Loucy (cell line): Measurements from ENCODE around the gene RNF182.
"Not testable (repeated sequence)": the region's sequence is repeated elsewhere in the genome, so short reads cannot be mapped to it uniquely, and the experiment has no call there.

Experiments
- H2AFZ ChIP-seq: fragments of 200-600 bp; sonication (generic); 2 replicates; pipeline ENCODE4 v1.6.0; 2016; ENCODE audit warnings: antibody characterized with exemption, mild to moderate bottlenecking, low read length, moderate library complexity
- H3F3A ChIP-seq: fragments of 200-600 bp; 2 replicates; pipeline ENCODE4 v1.6.0; 2016; ENCODE audit warnings: antibody characterized with exemption, low read depth, mild to moderate bottlenecking
- H3K27me3 ChIP-seq: fragments of 200-600 bp; sonication (generic); 2 replicates; pipeline ENCODE4 v1.6.1; 2014; ENCODE audit warnings: low read length, mild to moderate bottlenecking; ENCODE audit not compliant: insufficient read depth, poor library complexity, severe bottlenecking
- H3K36me3 ChIP-seq: fragments of 200-600 bp; sonication (generic); 2 replicates; pipeline ENCODE4 v1.6.1; 2016; ENCODE audit warnings: low read length; ENCODE audit not compliant: insufficient read depth
- H3K4me1 ChIP-seq: fragments of 200-600 bp; sonication (generic); 2 replicates; pipeline ENCODE4 v1.5.1; 2014; ENCODE audit warnings: low read length, mild to moderate bottlenecking; ENCODE audit not compliant: insufficient read depth, poor library complexity, severe bottlenecking
- H3K4me2 ChIP-seq: fragments of 200-600 bp; sonication (generic); 2 replicates; pipeline ENCODE4 v1.6.0; 2014; ENCODE audit warnings: antibody characterized with exemption, low read length, low read depth, mild to moderate bottlenecking; ENCODE audit not compliant: poor library complexity, severe bottlenecking
- H3K4me3 ChIP-seq: fragments of 200-600 bp; sonication (generic); 2 replicates; pipeline ENCODE4 v1.5.1; 2014; ENCODE audit warnings: low read length, mild to moderate bottlenecking, mixed read lengths; ENCODE audit not compliant: poor library complexity, severe bottlenecking
- H3K79me2 ChIP-seq: fragments of 200-600 bp; sonication (generic); 2 replicates; pipeline ENCODE4 v1.6.1; 2014; ENCODE audit warnings: low read length; ENCODE audit not compliant: insufficient read depth
- H3K9ac ChIP-seq: fragments of 200-600 bp; sonication (generic); 2 replicates; pipeline ENCODE4 v1.6.0; 2014; ENCODE audit warnings: mild to moderate bottlenecking, low read depth, low read length, moderate library complexity; ENCODE audit not compliant: poor library complexity, severe bottlenecking
- H3K9me2 ChIP-seq: fragments of 200-600 bp; sonication (generic); replicated peaks from 2 replicates; pipeline ENCODE4 v1.6.1; 2016; ENCODE audit warnings: low read depth, low read length, mixed read lengths
- H3K9me3 ChIP-seq: fragments of 200-600 bp; sonication (generic); 2 replicates; pipeline ENCODE4 v1.6.1; 2014; ENCODE audit warnings: mild to moderate bottlenecking, antibody characterized with exemption, low read length, low read depth; ENCODE audit not compliant: insufficient read depth
- H4K20me1 ChIP-seq: fragments of 200-600 bp; sonication (generic); 2 replicates; pipeline ENCODE4 v1.6.0; 2014; ENCODE audit warnings: antibody characterized with exemption, low read length, mild to moderate bottlenecking; ENCODE audit not compliant: insufficient read depth, poor library complexity, severe bottlenecking
- EZH2phosphoT487 ChIP-seq: fragments of 200-600 bp; IDR thresholded peaks from 2 replicates; pipeline ENCODE4 v1.6.1; 2018; ENCODE audit warnings: antibody characterized with exemption, mild to moderate bottlenecking, moderate library complexity, borderline replicate concordance
- TF ChIP-seq, protein P1 (sequence below): fragments of 200-600 bp; sonication (generic); conservative IDR thresholded peaks from 2 replicates; pipeline ENCODE4 v1.5.1; 2014; ENCODE audit warnings: mild to moderate bottlenecking, antibody characterized with exemption, low read length

Gene RNF182

GRCh38 chr6:13924949-13925881, at the start of gene RNF182:
Gene RNF182 (plus strand): TSS chr6:13924952. CDS start chr6:13977120, 52,168 bp downstream.
- Histone ChIP-seq H3K9ac (no peak within 1 kb of the TSS), H3K27me3 (peaks cover 26% of the 10 kb centered on the region), H2AFZ (peak within 1 kb of the TSS; percentile 74)

DNA sequence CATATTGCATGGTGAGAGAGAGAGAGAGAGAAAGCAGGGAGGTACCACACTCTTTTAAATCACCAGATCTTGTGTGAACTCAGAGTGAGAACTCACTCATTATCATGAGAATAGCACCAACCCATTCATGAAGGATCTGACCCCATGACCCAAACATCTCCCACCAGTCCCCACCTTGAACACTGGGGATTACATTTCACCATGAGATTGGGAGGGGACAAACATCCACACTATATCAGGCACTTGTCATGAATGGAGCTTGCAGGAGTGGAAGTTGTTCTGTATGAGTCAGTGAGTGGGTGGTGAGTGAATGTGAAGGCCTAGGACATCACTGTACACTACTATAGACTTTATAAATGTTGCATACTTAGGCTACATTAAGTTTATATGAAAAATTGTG, 47.7 kb upstream of the RNF182 start:
- Histone ChIP-seq H3K4me1 (no peaks in the 10 kb centered on the region), H3K36me3 (no peaks in the 10 kb centered on the region), H3F3A (no peaks in the 10 kb centered on the region), H3K9me3 (no peaks in the 10 kb centered on the region), H3K4me2 (no peak overlapping the region), H4K20me1 (no peaks in the 10 kb centered on the region), H2AFZ (no peak overlapping the region), H3K79me2 (no peaks in the 10 kb centered on the region), H3K9ac (no peak overlapping the region), H3K27me3 (no peaks in the 10 kb centered on the region), H3K4me3 (no peak overlapping the region), H3K9me2 (no peaks in the 10 kb centered on the region)
- no peak for TF ChIP-seq EZH2phosphoT487
- TF ChIP-seq, protein P1, sequence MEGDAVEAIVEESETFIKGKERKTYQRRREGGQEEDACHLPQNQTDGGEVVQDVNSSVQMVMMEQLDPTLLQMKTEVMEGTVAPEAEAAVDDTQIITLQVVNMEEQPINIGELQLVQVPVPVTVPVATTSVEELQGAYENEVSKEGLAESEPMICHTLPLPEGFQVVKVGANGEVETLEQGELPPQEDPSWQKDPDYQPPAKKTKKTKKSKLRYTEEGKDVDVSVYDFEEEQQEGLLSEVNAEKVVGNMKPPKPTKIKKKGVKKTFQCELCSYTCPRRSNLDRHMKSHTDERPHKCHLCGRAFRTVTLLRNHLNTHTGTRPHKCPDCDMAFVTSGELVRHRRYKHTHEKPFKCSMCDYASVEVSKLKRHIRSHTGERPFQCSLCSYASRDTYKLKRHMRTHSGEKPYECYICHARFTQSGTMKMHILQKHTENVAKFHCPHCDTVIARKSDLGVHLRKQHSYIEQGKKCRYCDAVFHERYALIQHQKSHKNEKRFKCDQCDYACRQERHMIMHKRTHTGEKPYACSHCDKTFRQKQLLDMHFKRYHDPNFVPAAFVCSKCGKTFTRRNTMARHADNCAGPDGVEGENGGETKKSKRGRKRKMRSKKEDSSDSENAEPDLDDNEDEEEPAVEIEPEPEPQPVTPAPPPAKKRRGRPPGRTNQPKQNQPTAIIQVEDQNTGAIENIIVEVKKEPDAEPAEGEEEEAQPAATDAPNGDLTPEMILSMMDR, result no peak

More at GRCh38 chr6:13924949-13925881, at the start of gene RNF182:
- H3K4me2 ChIP-seq, result peak within 1 kb of the TSS; percentile 73
- no peak for TF ChIP-seq EZH2phosphoT487
- TF ChIP-seq, protein P1, result no peak
- H3K9me2 ChIP-seq, result no peaks in the 10 kb centered on the region
- H3K79me2 ChIP-seq, result no peaks in the 10 kb centered on the region
- H3K4me3 ChIP-seq, result peak within 1 kb of the TSS; percentile 67
- H3K36me3 ChIP-seq, result no peaks in the 10 kb centered on the region
- H4K20me1 ChIP-seq, result no peaks in the 10 kb centered on the region
- H3K9me3 ChIP-seq, result no peaks in the 10 kb centered on the region
- no peaks in the 10 kb centered on the region for H3F3A ChIP-seq
- no peaks in the 10 kb centered on the region for H3K4me1 ChIP-seq

DNA sequence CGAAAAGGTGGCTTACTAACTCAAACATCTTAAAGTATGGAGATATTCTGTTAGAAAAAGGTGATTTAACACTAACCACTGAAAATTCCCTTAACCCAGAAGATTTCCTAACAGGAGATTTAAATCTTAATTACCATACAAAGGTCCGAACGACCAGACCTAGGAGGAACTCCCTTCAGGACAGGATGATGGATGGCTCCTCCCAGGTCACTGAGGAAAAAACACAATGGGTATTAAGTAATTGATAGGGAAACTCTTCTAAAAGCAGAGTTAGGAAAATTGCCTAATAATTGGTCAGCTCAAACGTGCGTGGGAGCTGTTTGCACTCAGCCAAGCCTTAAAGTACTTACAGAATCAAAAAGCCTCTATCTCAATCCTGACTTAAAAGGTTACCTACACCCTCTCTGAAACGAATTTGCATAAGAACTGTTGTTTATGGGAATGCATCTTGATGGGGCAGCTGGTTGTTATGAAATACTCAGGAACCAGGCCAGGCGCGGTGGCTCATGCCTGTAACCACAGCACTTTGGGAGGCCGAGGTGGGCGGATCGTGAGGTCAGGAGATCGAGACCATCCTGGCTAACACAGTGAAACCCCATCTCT, 44.6 kb upstream of the RNF182 start:
- not testable (repeated sequence) for H3K4me3 ChIP-seq, H4K20me1 ChIP-seq

More for the DNA sequence above, 44.6 kb upstream of the RNF182 start:
- not testable (repeated sequence) for H3K9me2 ChIP-seq, H3K4me2 ChIP-seq, H3K9ac ChIP-seq, H3F3A ChIP-seq, H2AFZ ChIP-seq, H3K9me3 ChIP-seq, H3K27me3 ChIP-seq, H3K4me1 ChIP-seq, H3K79me2 ChIP-seq, H3K36me3 ChIP-seq
